ENCODE results near the gene AGXT2. TPM values are rescaled to one million over a fixed set of nuclear protein-coding genes. Genes with fewer than 3 reads are reported as not detected.

The AGXT2 gene
- total RNA-seq, 1 experiment from 2014 or later: not detected

GRCh38 chr5:35001842-35002241 is 45.9 kb downstream of the AGXT2 start:
- no peak overlapping the region for H3K4me3 Mint-ChIP-seq
- no peak overlapping the region for H3K9ac ChIP-seq (ENCODE audit: extremely low read depth, insufficient read length, low read length)
- peaks cover 8 to 18% of the 10 kb centered on the region in 2 experiments for H3K4me1 Mint-ChIP-seq
- no peak overlapping the region for H3K4ac ChIP-seq (ENCODE audit: low read depth, low read length)
- no peak overlapping the region for H3K14ac ChIP-seq (ENCODE audit: insufficient read depth, low read length)
- H2BK12ac ChIP-seq (ENCODE audit: insufficient read length, low read depth, low read length): no peak overlapping the region
- H3K36me3 Mint-ChIP-seq (ENCODE audit: insufficient read depth in 1 of 3, low read depth in 3 of 3): no peaks in the 10 kb centered on the region
- no peaks in the 10 kb centered on the region for H3K27me3 ChIP-seq (ENCODE audit: insufficient read depth, low read length)
- no peaks in the 10 kb centered on the region for H3K23me2 ChIP-seq (ENCODE audit: insufficient read length, low read depth, low read length, poor library complexity, severe bottlenecking)
- no peaks in the 10 kb centered on the region for H3K9me3 ChIP-seq (ENCODE audit: control insufficient read depth, low read depth, low read length)
- no peak overlapping the region for H4K91ac ChIP-seq (ENCODE audit: insufficient read length, low read depth, low read length)
- H3K27ac Mint-ChIP-seq: no peak overlapping the region
- H3K9me3 Mint-ChIP-seq: peaks cover 0 to 2% of the 10 kb centered on the region in 2 experiments; a peak in 2 of 5 replicates
- no peak overlapping the region for H3T11ph ChIP-seq (ENCODE audit: low read length)
- H3K27ac ChIP-seq (ENCODE audit: insufficient read length, low read depth, low read length): no peak overlapping the region
- WGBS (ENCODE audit: extremely low coverage, insufficient read length, low lambda C conversion rate): no CpG with 5 or more reads among the region's 3 CpGs
- no peak for TF ChIP-seq CTCF (conservative IDR thresholded peaks at IDR 0.05)
- H4K8ac ChIP-seq (replicated peaks; ENCODE audit: insufficient read length, low read depth, low read length): no peak overlapping the region
- H3K27me3 Mint-ChIP-seq (ENCODE audit: low read depth): peaks cover 12% of the 10 kb centered on the region; the same call in 1 of the 2 replicates
- H4K5ac ChIP-seq (ENCODE audit: insufficient read length, low read depth, low read length): no peak overlapping the region
- H2AFZ ChIP-seq (ENCODE audit: low read length): no peak overlapping the region
- H2AK5ac ChIP-seq (ENCODE audit: insufficient read length, low read length): no peak overlapping the region
- H3K18ac ChIP-seq (ENCODE audit: insufficient read length, low read depth, low read length): no peak overlapping the region
- H2BK5ac ChIP-seq (ENCODE audit: insufficient read length, low read length): no peak overlapping the region
- H3K56ac ChIP-seq (ENCODE audit: insufficient read length, low read depth, low read length): no peak overlapping the region
- H3K79me2 ChIP-seq (ENCODE audit: insufficient read depth, low read length): no peaks in the 10 kb centered on the region
- no peak overlapping the region for H3K23ac ChIP-seq (ENCODE audit: insufficient read length, low read depth, low read length)
- no peaks in the 10 kb centered on the region for H3K79me1 ChIP-seq (ENCODE audit: insufficient read depth, low read depth, low read length, poor library complexity, severe bottlenecking)
- H4K20me1 ChIP-seq (ENCODE audit: control insufficient read depth, insufficient read depth, insufficient read length): no peaks in the 10 kb centered on the region
- DNase-seq: no peak
- no peak overlapping the region for H2BK20ac ChIP-seq (ENCODE audit: low read depth, low read length, poor library complexity, severe bottlenecking)
- H2BK120ac ChIP-seq (ENCODE audit: low read depth, low read length, poor library complexity, severe bottlenecking): no peak overlapping the region
- H3K4me2 ChIP-seq (ENCODE audit: insufficient read depth, insufficient read length, low read length): no peak overlapping the region
- no peaks in the 10 kb centered on the region for H3K4me1 ChIP-seq (ENCODE audit: insufficient read depth, low read length)
- no peak overlapping the region for H2BK15ac ChIP-seq (ENCODE audit: low read depth, low read length)

All from H9 (cell line).